ENCODE data around the gene LETM1.

GRCh38 chr4:1813915-1814314, 42.0 kb downstream of the LETM1 start:
- TF ChIP-seq, protein P1, sequence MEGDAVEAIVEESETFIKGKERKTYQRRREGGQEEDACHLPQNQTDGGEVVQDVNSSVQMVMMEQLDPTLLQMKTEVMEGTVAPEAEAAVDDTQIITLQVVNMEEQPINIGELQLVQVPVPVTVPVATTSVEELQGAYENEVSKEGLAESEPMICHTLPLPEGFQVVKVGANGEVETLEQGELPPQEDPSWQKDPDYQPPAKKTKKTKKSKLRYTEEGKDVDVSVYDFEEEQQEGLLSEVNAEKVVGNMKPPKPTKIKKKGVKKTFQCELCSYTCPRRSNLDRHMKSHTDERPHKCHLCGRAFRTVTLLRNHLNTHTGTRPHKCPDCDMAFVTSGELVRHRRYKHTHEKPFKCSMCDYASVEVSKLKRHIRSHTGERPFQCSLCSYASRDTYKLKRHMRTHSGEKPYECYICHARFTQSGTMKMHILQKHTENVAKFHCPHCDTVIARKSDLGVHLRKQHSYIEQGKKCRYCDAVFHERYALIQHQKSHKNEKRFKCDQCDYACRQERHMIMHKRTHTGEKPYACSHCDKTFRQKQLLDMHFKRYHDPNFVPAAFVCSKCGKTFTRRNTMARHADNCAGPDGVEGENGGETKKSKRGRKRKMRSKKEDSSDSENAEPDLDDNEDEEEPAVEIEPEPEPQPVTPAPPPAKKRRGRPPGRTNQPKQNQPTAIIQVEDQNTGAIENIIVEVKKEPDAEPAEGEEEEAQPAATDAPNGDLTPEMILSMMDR (IDR thresholded peaks at IDR 0.05 in 8 of 11, conservative IDR thresholded peaks at IDR 0.05 in 3 of 11): peak in 1 of 11 experiments; percentile 14
- TF ChIP-seq POLR2AphosphoS5 (IDR thresholded peaks at IDR 0.05): no peak
